ENCODE measurements around the gene AKNA.

AKNA gene

GRCh38 chr9:114395334-114395617, 7.5 kb upstream of the AKNA start:
- no peak for DNase-seq (ENCODE audit: low spot score)

- DNase-seq (ENCODE audit: low spot score), result no peak
Measured at GRCh38 chr9:114394523-114395333, 6.9 kb upstream of the AKNA start.

- no peak for DNase-seq (ENCODE audit: low spot score)
Measured at GRCh38 chr9:114392749-114393112, 4.9 kb upstream of the AKNA start.

GRCh38 chr9:114390952-114391351, 3.2 kb upstream of the AKNA start:
- no peak for DNase-seq (ENCODE audit: low spot score)

GRCh38 chr9:114389612-114390368, 2.0 kb upstream of the AKNA start:
- no peak for DNase-seq (ENCODE audit: low spot score)

- no peak for DNase-seq (ENCODE audit: low spot score)
Measured at GRCh38 chr9:114388764-114389375, 1.1 kb upstream of the AKNA start.

GRCh38 chr9:114388357-114388682, 538 bp upstream of the AKNA start:
- no peak for DNase-seq (ENCODE audit: low spot score)

- DNase-seq (ENCODE audit: low spot score), result no peak
Measured at GRCh38 chr9:114386886-114387679, 699 bp downstream of the AKNA start.

GRCh38 chr9:114386361-114386885, 1.4 kb downstream of the AKNA start:
- DNase-seq (ENCODE audit: low spot score), result no peak

- DNase-seq (ENCODE audit: low spot score), result peak; percentile 64
Measured at GRCh38 chr9:114385397-114386181, 2.2 kb downstream of the AKNA start.

- DNase-seq (ENCODE audit: low spot score), result no peak
Measured at GRCh38 chr9:114384836-114385396, 2.9 kb downstream of the AKNA start.

- no peak for DNase-seq (ENCODE audit: low spot score)
Measured at GRCh38 chr9:114384341-114384740, 3.4 kb downstream of the AKNA start.

- DNase-seq (ENCODE audit: low spot score), result no peak
Measured at GRCh38 chr9:114383521-114384231, 4.1 kb downstream of the AKNA start.

GRCh38 chr9:114382699-114383520, 4.9 kb downstream of the AKNA start:
- DNase-seq (ENCODE audit: low spot score), result no peak

GRCh38 chr9:114378883-114379282, 8.9 kb downstream of the AKNA start:
- no peak for DNase-seq (ENCODE audit: low spot score)

GRCh38 chr9:114378016-114378415, 9.8 kb downstream of the AKNA start:
- no peak for DNase-seq (ENCODE audit: low spot score)

- DNase-seq (ENCODE audit: low spot score), result no peak
Measured at GRCh38 chr9:114376586-114377445, 11.0 kb downstream of the AKNA start.

- no peak for DNase-seq (ENCODE audit: low spot score)
Measured at GRCh38 chr9:114375386-114376175, 12.2 kb downstream of the AKNA start.
